ENCODE data around the gene STK32B.

- no peak for TF ChIP-seq POLR2A (IDR thresholded peaks at IDR 0.05)
- no peak for TF ChIP-seq CTCF (IDR thresholded peaks at IDR 0.05)
Measured at GRCh38 chr4:5543681-5544080, 492.4 kb downstream of the STK32B start.
